ENCODE measurements around the gene PIK3C2A. TPM values are rescaled to one million over a fixed set of nuclear protein-coding genes. Genes with fewer than 3 reads are reported as not detected.
"Not testable (repeated sequence)": the region's sequence is repeated elsewhere in the genome, so short reads cannot be mapped to it uniquely, and the experiment has no call there.

The PIK3C2A gene
- total and polyA plus RNA-seq, 4 donors: 8.2 to 89.9 (median 13.7) TPM

DNA sequence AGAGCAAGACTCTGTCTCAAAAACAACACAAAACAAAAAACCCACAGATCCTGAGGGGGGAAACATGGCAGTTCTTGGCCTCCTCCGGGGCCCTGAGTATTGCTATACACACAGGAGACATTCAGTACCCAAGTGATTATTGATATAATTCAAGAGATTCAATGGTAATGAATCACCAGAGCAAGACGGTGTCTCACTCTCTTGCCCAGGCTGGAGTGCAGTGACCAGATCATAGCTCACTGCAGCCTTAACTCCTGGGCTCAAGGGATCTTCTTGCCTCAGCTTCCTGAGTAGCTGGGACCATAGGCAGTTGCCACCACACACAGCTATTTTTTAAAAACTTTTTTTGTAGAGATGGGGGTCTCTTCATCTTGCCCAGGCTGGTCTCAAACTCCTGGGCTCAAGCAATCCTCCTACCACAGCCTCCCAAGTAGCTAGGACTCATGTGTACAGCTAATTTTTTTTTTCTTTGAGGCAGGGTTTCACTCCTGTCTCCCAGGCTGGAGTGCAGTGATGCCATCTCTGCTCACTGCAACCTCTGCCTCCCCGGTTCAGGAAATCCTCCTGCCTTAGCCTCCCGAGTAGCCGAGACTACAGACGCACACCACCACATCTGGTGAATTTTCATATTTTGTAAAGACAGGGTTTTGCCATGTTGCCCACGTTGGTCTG lies 21.8 kb upstream of the PIK3C2A start:
- no peak overlapping the region for H3K9ac ChIP-seq (ENCODE audit: low read depth in 1 of 2, low read length in 2 of 2)
- no peaks in the 10 kb centered on the region for H3K36me3 ChIP-seq (ENCODE audit: control insufficient read depth in 4 of 4, insufficient read depth in 3 of 4, low read depth in 1 of 4, low read length in 3 of 4)
- WGBS: 77% methylated on average over 7 of the region's 7 CpGs
- TF ChIP-seq GABPA (IDR thresholded peaks at IDR 0.05 in 1 of 2, conservative IDR thresholded peaks at IDR 0.05 in 1 of 2) (no peak), FOXA1 (IDR thresholded peaks at IDR 0.05) (no peak), SP1 (IDR thresholded peaks at IDR 0.05) (no peak), RXRA (IDR thresholded peaks at IDR 0.05) (no peak)
- H3K27me3 ChIP-seq (ENCODE audit: control insufficient read depth in 4 of 4, insufficient read depth in 4 of 4, low read length in 3 of 4): no peaks in the 10 kb centered on the region
- DNase-seq (ENCODE audit: low spot score): no peak
- no peak overlapping the region for H3K27ac ChIP-seq (ENCODE audit: low read depth in 1 of 2, low read length in 2 of 2)
- no peaks in the 10 kb centered on the region for H3K9me3 ChIP-seq (ENCODE audit: control insufficient read depth in 4 of 4, low read length in 3 of 4)
- H3K4me3 ChIP-seq (ENCODE audit: low read depth in 1 of 3, low read length in 3 of 3): no peak overlapping the region
- H3K4me1 ChIP-seq (ENCODE audit: control insufficient read depth in 4 of 4, insufficient read depth in 4 of 4, low read length in 3 of 4): peaks cover 0 to 3% (median 0%) of the 10 kb centered on the region in 4 donors

- H3K4me1 ChIP-seq (ENCODE audit: control insufficient read depth in 4 of 4, insufficient read depth in 4 of 4, low read length in 3 of 4); H3K27ac ChIP-seq (ENCODE audit: low read depth in 1 of 2, low read length in 2 of 2); H3K9ac ChIP-seq (ENCODE audit: low read depth in 1 of 2, low read length in 2 of 2); H3K36me3 ChIP-seq (ENCODE audit: control insufficient read depth in 4 of 4, insufficient read depth in 3 of 4, low read depth in 1 of 4, low read length in 3 of 4); DNase-seq (ENCODE audit: low spot score); H3K4me3 ChIP-seq (ENCODE audit: low read depth in 1 of 3, low read length in 3 of 3); H3K27me3 ChIP-seq (ENCODE audit: control insufficient read depth in 4 of 4, insufficient read depth in 4 of 4, low read length in 3 of 4); H3K9me3 ChIP-seq (ENCODE audit: control insufficient read depth in 4 of 4, low read length in 3 of 4): not testable (repeated sequence)
- WGBS: 96% methylated on average over 38 of the region's 38 CpGs
Observed at GRCh38 chr11:17228186-17228925, 20.6 kb upstream of the PIK3C2A start.

- TF ChIP-seq NR2F2 (IDR thresholded peaks at IDR 0.05) (peak; percentile 33), GABPA (IDR thresholded peaks at IDR 0.05 in 1 of 2, conservative IDR thresholded peaks at IDR 0.05 in 1 of 2) (no peak), HNF4G (IDR thresholded peaks at IDR 0.05) (no peak)
- TF ChIP-seq, protein P1, sequence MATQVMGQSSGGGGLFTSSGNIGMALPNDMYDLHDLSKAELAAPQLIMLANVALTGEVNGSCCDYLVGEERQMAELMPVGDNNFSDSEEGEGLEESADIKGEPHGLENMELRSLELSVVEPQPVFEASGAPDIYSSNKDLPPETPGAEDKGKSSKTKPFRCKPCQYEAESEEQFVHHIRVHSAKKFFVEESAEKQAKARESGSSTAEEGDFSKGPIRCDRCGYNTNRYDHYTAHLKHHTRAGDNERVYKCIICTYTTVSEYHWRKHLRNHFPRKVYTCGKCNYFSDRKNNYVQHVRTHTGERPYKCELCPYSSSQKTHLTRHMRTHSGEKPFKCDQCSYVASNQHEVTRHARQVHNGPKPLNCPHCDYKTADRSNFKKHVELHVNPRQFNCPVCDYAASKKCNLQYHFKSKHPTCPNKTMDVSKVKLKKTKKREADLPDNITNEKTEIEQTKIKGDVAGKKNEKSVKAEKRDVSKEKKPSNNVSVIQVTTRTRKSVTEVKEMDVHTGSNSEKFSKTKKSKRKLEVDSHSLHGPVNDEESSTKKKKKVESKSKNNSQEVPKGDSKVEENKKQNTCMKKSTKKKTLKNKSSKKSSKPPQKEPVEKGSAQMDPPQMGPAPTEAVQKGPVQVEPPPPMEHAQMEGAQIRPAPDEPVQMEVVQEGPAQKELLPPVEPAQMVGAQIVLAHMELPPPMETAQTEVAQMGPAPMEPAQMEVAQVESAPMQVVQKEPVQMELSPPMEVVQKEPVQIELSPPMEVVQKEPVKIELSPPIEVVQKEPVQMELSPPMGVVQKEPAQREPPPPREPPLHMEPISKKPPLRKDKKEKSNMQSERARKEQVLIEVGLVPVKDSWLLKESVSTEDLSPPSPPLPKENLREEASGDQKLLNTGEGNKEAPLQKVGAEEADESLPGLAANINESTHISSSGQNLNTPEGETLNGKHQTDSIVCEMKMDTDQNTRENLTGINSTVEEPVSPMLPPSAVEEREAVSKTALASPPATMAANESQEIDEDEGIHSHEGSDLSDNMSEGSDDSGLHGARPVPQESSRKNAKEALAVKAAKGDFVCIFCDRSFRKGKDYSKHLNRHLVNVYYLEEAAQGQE (IDR thresholded peaks at IDR 0.05): no peak
- H3K27ac ChIP-seq (ENCODE audit: low read depth in 1 of 2, low read length in 2 of 2): no peak overlapping the region
- no peaks in the 10 kb centered on the region for H3K4me1 ChIP-seq (ENCODE audit: control insufficient read depth in 4 of 4, insufficient read depth in 4 of 4, low read length in 3 of 4)
- DNase-seq (ENCODE audit: low spot score): no peak
- H3K9me3 ChIP-seq (ENCODE audit: control insufficient read depth in 4 of 4, low read length in 3 of 4): no peaks in the 10 kb centered on the region
- H3K9ac ChIP-seq (ENCODE audit: low read depth in 1 of 2, low read length in 2 of 2): no peak overlapping the region
- WGBS: 86% methylated on average over 2 of the region's 2 CpGs
- no peaks in the 10 kb centered on the region for H3K36me3 ChIP-seq (ENCODE audit: control insufficient read depth in 4 of 4, insufficient read depth in 3 of 4, low read depth in 1 of 4, low read length in 3 of 4)
- no peak overlapping the region for H3K4me3 ChIP-seq (ENCODE audit: low read depth in 1 of 3, low read length in 3 of 3)
- H3K27me3 ChIP-seq (ENCODE audit: control insufficient read depth in 4 of 4, insufficient read depth in 4 of 4, low read length in 3 of 4): no peaks in the 10 kb centered on the region
Observed at GRCh38 chr11:17224727-17225126, 16.9 kb upstream of the PIK3C2A start.

DNA sequence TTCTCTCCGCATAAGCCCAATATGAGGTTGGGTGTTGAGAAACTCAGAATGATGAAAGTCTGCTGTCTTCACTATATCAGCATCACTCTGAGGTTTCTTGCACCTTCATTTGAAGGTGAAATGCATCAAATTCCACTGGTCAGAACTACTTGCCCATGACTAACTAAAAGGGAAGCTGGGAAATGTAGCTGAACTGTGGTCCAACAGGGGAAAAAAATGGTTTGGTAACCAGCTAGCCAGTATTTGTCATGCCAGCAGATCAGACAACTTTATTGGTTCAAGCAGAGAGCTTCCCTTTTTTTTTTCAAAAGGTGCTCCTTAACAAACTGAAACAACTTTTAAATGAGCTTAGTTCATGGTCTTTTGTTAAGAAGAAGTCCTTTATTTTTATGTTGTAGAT lies 14.2 kb upstream of the PIK3C2A start:
- no peak overlapping the region for H3K9ac ChIP-seq (ENCODE audit: low read depth in 1 of 2, low read length in 2 of 2)
- WGBS: 91% methylated on average over 1 of the region's 1 CpG
- DNase-seq (ENCODE audit: low spot score): no peak
- no peaks in the 10 kb centered on the region for H3K36me3 ChIP-seq (ENCODE audit: control insufficient read depth in 4 of 4, insufficient read depth in 3 of 4, low read depth in 1 of 4, low read length in 3 of 4)
- H3K4me1 ChIP-seq (ENCODE audit: control insufficient read depth in 4 of 4, insufficient read depth in 4 of 4, low read length in 3 of 4): no peaks in the 10 kb centered on the region
- TF ChIP-seq SP1 (IDR thresholded peaks at IDR 0.05) (no peak), RXRA (IDR thresholded peaks at IDR 0.05) (no peak), HNF4A (conservative IDR thresholded peaks at IDR 0.05) (no peak), EGR1 (IDR thresholded peaks at IDR 0.05; ENCODE audit: low read depth in 2 of 2) (no peak)
- TF ChIP-seq, protein P2, sequence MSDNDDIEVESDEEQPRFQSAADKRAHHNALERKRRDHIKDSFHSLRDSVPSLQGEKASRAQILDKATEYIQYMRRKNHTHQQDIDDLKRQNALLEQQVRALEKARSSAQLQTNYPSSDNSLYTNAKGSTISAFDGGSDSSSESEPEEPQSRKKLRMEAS (IDR thresholded peaks at IDR 0.05): no peak
- no peak overlapping the region for H3K4me3 ChIP-seq (ENCODE audit: low read depth in 1 of 3, low read length in 3 of 3)
- no peaks in the 10 kb centered on the region for H3K27me3 ChIP-seq (ENCODE audit: control insufficient read depth in 4 of 4, insufficient read depth in 4 of 4, low read length in 3 of 4)
- no peak overlapping the region for H3K27ac ChIP-seq (ENCODE audit: low read depth in 1 of 2, low read length in 2 of 2)
- H3K9me3 ChIP-seq (ENCODE audit: control insufficient read depth in 4 of 4, low read length in 3 of 4): no peaks in the 10 kb centered on the region

All from liver (tissue), 9 donors.